GM19025 (cell line): ENCODE data around the gene GSKIP.
A peak's percentile ranks its signal among the peaks of the same experiment; 100 is the strongest.
"Not testable (repeated sequence)": the region's sequence is repeated elsewhere in the genome, so short reads cannot be mapped to it uniquely, and the experiment has no call there.

ENCODE experiments used
- ATAC-seq: cut with Tn5 transposase; IDR thresholded peaks from one replicate; pipeline ENCODE4 v1.9.1; 2021; ENCODE audit warnings: mild to moderate bottlenecking, low read depth, moderate library complexity; ENCODE audit not compliant: unreplicated experiment

The GSKIP gene

GRCh38 chr14:96362965-96363750 lies at the start of gene GSKIP, which contains the start of gene ATG2B:
Gene GSKIP, plus strand, starts transcription at chr14:96363526. Its CDS starts 18,722 bp downstream, at chr14:96382248.
Gene ATG2B, minus strand, starts transcription at chr14:96363341. Its CDS starts 365 bp downstream, at chr14:96362976.
- peak; percentile 77 for ATAC-seq

GRCh38 chr14:96316087-96316486 lies 47.2 kb upstream of the GSKIP start:
- no peak for ATAC-seq

GRCh38 chr14:96318836-96319235 lies 44.5 kb upstream of the GSKIP start:
- no peak for ATAC-seq

GRCh38 chr14:96320605-96321004 lies 42.7 kb upstream of the GSKIP start:
- no peak for ATAC-seq

- ATAC-seq, result no peak
Observed at GRCh38 chr14:96324219-96324618, 39.1 kb upstream of the GSKIP start.

- no peak for ATAC-seq
Observed at GRCh38 chr14:96338551-96338950, 24.8 kb upstream of the GSKIP start.

- ATAC-seq, result no peak
Observed at GRCh38 chr14:96341323-96341722, 22.0 kb upstream of the GSKIP start.

GRCh38 chr14:96345669-96346068 lies 17.7 kb upstream of the GSKIP start:
- ATAC-seq, result no peak

GRCh38 chr14:96347957-96348356 lies 15.4 kb upstream of the GSKIP start:
- not testable (repeated sequence) for ATAC-seq

- ATAC-seq, result no peak
Observed at GRCh38 chr14:96349286-96350075, 13.8 kb upstream of the GSKIP start.

- no peak for ATAC-seq
Observed at GRCh38 chr14:96351986-96352385, 11.3 kb upstream of the GSKIP start.

- no peak for ATAC-seq
Observed at GRCh38 chr14:96352708-96353107, 10.6 kb upstream of the GSKIP start.

- ATAC-seq, result no peak
Observed at GRCh38 chr14:96354246-96354645, 9.1 kb upstream of the GSKIP start.

GRCh38 chr14:96357216-96357615 lies 6.1 kb upstream of the GSKIP start:
- ATAC-seq, result no peak

GRCh38 chr14:96359959-96360358 lies 3.4 kb upstream of the GSKIP start:
- no peak for ATAC-seq

GRCh38 chr14:96362071-96362964 lies 1.0 kb upstream of the GSKIP start:
- ATAC-seq, result no peak

- peak; percentile 15 for ATAC-seq
Observed at GRCh38 chr14:96363751-96364336, 518 bp downstream of the GSKIP start.

- no peak for ATAC-seq
Observed at GRCh38 chr14:96364962-96365361, 1.6 kb downstream of the GSKIP start.

GRCh38 chr14:96368534-96368933 lies 5.2 kb downstream of the GSKIP start:
- no peak for ATAC-seq

- no peak for ATAC-seq
Observed at GRCh38 chr14:96370528-96370927, 7.2 kb downstream of the GSKIP start.
